Activated CD4-positive, alpha-beta T cell treated with anti-CD3 and anti-CD28 coated beads for 1 hour (primary cell): ENCODE measurements around the gene DDX54.
A peak's percentile ranks its signal among the peaks of the same experiment; 100 is the strongest.

Experiments
- DNase-seq: peaks from one replicate; pipeline ENCODE4 v3.0.0-alpha.2; 2020

Gene DDX54

GRCh38 chr12:113189361-113189760 is 4.1 kb upstream of the DDX54 start:
- DNase-seq = no peak

- no peak for DNase-seq
These were observed 1.5 kb upstream of the DDX54 start for GRCh38 chr12:113186666-113187325.

DNA sequence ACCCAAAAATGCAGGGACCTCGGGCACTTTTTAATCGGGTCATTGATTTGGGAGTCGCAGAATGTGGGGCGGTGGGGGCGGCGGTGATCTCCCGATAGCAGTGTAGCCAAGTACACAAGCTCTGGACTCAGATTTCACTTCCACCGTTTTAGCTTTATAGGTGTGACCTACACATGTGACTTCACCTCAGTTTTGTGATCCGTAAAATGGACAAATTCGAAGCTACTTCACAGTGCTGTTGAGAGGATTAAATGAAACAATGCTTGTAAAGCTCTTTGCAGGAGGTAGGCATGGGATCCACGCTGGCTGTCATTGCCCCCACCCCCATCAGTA is 721 bp upstream of the DDX54 start:
- DNase-seq = no peak

- DNase-seq = peak; percentile 76
These were observed 438 bp downstream of the DDX54 start for GRCh38 chr12:113184900-113185179.

DNA sequence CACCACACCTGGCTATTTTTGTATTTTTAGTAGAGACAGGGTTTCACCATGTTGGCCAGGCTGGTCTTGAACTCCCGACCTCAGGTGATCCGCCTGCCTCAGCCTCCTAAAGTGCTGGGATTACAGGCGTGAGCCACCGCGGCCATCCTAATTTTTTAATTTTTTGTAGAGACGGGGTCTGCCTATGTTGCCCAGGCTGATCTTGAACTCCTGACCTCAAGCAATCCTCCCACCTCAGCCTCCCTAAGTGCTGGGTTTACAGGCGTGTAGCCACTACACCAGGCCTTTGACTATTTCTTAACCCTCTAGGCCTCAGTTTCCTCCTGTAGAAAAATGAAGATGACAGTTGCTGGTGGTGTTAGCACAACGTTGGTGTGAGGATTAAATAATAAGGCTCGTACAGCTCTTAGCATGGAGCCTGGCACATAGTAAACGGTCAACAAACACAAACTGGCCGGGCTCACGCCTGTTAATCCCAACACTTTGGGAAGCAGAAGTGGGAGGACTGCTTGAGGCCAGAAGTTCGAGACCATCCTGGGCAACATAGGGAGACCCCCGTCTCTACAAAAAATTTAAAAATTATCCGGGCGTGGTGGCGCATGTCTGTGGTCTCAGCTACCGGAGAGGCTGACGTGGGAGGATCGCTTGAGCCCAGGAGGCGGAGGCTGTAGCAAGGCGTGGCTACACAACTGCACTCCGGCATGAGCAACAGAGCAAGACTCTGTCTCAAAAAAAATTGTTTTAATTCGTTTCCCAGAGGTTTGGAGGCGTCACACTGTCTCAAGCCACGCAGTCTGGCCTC is 979 bp downstream of the DDX54 start:
- no peak for DNase-seq

DNA sequence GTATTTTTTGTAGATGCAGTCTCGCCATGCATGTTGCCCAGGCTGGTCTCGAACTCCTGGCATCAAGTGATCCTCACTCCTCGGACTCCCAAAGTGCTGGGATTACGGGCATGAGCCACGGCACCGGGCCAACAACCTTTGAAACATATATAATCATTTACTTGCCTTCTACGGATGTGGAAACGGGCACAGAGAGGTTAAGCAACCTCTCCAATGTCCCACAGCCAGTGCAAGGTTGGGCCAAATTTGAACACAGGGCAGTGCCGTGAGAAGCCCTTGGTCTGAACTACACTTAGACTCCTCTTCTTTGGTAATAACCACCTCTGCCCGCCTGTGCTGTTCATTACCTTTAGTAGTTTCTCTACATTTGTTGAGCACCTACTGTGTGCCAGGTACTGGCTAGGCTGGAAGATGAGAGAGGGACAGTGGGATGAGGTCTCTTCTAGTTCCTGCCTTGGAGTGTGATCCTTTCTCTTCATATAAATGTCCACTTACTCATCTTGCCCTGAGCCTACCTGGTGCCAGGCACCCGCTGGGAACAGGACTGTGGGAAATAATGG is 2.2 kb downstream of the DDX54 start:
- no peak for DNase-seq

GRCh38 chr12:113181975-113182374 is 3.3 kb downstream of the DDX54 start:
- no peak for DNase-seq

DNA sequence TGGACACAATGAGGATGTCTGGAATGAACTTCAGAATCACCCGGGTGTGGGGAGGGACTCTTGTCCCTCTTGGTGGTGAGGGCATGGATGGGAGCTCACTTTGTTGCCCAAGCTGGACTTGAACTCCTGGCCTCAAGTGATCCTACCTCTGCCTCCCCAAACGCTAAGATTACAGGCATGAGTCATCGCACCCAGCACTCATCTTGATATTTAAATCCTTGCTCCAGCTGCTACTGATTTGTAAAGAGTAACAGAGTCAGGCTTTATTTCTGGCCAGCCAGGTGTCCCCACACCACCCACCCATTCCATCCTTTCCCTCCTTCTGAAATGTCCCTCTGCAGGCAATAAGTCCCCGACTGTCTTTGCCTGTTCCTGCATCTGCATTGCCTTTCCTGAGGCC is 4.9 kb downstream of the DDX54 start:
- no peak for DNase-seq

DNA sequence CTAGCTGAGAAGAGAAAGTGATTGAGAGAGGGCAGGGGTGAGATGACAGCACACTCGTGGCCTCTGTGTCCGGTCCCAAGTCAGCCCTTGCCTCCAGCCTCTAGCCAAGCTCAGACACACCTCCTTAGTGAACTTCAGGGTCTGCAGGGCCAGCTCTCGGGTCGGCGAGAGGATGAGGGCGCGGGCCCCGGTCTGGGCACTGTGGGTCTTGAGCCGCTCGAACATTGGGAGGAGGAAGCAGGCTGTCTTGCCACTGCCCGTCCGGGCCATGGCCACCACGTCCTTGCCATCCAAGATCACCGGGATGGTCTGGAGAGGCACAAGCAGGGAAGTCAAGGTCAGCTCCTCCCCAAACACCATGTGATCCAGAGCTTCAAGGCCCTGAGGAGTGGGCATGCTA is 6.3 kb downstream of the DDX54 start:
- no peak for DNase-seq

- peak; percentile 60 for DNase-seq
These were observed 10.6 kb downstream of the DDX54 start for GRCh38 chr12:113174461-113175384.

DNA sequence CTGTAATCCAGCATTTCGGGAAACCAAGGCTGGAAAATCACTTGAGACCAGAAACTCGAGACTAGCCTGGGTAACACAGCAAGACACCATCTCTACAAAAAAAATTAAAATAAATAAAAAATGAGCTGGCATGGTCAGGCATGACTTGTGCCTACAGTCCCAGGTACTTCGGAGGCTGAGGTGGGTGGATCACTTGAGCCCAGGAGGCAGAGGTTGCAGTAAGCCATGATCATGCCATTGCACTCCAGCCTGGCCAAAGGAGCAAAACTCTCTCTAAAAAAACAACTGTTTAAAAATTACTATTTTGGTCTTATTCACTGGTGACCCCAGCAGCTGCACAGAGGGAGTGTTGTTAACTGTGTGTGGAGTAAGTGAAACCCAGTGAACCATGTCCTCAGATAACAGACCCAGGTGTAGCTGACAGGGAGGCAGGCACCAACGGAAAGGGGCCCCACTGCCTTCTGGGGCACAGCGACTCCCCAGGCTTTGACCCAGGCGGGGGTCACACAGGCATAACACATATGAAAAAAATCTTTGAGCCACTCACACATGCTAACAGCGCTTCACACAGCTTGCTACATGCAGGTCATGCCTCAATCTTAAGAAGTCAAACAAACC is 12.1 kb downstream of the DDX54 start:
- DNase-seq = no peak

DNA sequence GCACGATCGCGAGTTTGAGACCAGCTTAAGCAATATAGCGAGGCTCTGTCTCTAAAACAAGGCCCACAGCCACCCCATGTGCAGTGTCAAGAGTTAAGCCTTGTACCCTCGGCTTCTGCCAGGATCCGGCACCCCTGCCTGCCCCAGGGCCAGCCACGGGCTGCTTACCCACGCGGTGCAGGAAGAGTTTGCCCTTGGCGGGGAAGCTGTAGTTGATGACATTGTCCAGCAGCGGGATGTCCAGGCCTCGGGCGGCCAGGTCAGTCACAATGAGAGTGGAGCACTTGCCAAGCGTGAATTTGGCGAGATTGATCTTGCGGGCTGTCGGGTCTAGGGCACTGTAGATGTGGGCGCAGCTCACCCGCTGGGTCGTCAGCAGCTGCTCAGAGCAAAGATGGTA is 13.1 kb downstream of the DDX54 start:
- DNase-seq = no peak

DNA sequence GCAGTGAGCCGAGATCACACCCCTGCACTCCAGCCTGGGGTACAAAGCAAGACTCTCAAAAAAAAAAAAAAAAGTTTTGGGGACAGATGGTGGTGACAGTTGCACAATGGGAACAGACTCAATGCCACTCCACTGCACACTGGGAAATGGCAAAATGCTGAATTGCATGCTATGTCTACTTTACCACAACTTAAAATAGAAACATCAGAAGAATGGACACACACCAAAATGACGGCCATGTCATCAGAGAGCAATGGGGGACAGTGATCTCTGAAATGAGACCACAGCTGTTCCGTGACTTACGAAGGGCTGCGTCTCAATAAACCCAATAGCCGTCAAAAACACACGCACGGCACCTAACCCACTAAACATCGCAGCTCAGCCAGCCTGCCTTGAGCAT is 13.7 kb downstream of the DDX54 start:
- DNase-seq = no peak

GRCh38 chr12:113170926-113171325 is 14.4 kb downstream of the DDX54 start:
- DNase-seq = no peak

DNA sequence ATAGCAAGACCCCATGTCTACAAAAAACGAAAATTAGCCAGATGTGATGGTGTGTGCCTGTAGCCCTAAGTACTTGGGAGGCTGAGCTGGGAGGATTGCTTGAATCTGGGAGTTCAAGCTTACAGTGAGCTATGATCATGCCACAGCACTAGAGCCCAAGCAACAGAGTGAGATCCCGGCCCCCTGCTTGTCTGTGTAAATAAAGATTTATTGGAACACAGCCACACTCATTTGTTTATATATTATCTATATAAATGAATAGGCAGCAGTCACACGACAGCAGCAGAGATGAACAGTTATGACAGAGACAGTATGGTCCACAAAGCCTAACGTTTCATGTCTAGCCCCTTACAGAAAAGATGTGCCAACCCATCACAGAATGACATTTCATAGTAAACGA is 14.8 kb downstream of the DDX54 start:
- DNase-seq = no peak

DNA sequence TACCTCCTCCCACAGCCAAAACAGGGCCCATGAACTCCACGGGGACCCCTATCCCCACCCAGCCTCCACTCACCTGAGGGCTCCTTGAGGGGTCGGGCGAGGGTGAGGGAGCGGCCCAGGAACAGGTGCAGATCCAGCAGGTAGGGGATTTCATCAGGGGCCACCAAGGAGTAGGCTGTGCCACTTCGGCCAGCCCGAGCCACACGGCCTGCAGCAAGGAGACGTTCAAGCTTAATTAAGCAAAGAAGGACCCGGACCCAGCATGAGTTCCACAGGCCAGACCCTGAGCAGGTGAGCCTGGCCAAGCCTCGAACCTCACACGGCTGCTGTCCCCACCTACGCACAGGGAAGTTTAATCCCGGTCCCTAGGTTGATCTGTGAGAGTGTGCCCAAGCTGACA is 15.6 kb downstream of the DDX54 start:
- no peak for DNase-seq

DNA sequence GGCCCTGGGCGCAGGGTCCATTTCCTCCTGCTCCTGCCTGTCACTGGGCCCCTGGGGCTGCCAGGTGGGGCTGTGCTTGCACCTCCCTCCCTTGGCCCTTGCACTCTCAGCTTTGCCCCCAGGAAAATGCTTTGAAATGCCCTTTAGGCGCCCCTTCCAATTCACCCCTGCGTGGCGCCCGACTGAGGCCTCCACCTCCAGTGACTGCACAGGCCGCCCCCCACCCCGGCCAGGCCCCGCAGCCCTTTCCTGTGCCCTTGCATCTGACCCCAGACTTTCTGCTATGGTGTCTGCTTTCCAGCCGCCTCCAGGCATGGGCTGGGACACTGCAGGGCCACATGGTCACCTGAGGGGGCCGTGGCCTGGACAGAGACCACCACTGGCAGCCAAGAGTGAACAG is 17.4 kb downstream of the DDX54 start:
- DNase-seq = no peak

- no peak for DNase-seq
These were observed 19.5 kb downstream of the DDX54 start for GRCh38 chr12:113165521-113166450.

DNA sequence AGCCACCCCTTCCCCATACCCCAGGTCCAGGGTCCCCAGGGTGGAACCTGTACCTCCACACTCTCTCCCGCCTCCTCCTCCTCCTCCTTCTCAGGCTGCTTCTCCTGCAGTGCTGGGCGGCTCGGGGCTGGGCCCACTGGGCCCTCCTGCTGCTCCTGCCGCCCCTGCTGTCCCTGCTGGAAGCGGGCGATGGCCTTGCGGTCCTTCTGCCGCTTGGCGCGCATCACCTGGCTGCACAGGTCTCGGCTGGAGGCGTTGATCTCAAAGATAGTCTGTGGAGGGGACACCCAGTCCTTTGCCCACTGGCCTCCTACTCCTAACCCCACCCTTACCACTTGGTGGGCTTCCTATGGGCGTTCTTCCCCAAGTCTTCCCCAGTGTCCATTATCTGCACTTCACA is 21.3 kb downstream of the DDX54 start:
- no peak for DNase-seq

- no peak for DNase-seq
These were observed 22.3 kb downstream of the DDX54 start for GRCh38 chr12:113163030-113163360.

- DNase-seq = no peak
These were observed 22.9 kb downstream of the DDX54 start for GRCh38 chr12:113162102-113163029.
